NCI-H524 (cell line): ENCODE results near the gene AKT1.

Experiments used
- DNase-seq, 2 experiments: peaks; one replicate each; lab custom pipeline; 2025; lab: John Stamatoyannopoulos, UW

Gene AKT1

DNA sequence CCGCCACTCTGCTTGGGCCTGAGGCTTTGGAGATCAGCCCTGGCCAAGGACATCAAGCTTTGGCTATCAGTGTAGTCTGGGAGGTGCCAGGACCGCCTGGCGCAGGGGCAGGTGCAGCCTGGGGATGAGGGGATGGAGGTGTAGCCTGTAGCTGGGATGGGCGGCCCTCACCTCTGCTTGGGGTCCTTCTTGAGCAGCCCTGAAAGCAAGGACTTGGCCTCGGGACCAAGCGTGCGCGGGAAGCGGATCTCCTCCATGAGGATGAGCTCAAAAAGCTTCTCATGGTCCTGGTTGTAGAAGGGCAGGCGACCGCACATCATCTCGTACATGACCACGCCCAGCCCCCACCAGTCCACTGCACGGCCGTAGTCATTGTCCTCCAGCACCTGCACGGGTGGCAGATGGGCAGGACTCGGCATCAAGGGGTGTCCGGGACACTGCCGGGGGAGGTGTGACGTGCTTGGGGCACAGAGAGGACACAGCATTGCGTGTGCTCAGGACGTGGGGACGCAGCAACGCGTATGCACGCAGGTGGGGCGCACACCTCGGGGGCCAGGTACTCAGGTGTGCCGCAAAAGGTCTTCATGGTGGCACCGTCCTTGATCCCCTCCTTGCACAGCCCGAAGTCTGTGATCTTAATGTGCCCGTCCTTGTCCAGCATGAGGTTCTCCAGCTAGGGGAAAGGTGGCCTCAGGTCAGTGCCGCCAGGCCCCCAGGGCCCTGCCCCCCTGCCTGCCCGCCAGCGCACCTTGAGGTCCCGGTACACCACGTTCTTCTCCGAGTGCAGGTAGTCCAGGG is 22.6 kb downstream of the AKT1 start:
- DNase-seq, result no peak

DNA sequence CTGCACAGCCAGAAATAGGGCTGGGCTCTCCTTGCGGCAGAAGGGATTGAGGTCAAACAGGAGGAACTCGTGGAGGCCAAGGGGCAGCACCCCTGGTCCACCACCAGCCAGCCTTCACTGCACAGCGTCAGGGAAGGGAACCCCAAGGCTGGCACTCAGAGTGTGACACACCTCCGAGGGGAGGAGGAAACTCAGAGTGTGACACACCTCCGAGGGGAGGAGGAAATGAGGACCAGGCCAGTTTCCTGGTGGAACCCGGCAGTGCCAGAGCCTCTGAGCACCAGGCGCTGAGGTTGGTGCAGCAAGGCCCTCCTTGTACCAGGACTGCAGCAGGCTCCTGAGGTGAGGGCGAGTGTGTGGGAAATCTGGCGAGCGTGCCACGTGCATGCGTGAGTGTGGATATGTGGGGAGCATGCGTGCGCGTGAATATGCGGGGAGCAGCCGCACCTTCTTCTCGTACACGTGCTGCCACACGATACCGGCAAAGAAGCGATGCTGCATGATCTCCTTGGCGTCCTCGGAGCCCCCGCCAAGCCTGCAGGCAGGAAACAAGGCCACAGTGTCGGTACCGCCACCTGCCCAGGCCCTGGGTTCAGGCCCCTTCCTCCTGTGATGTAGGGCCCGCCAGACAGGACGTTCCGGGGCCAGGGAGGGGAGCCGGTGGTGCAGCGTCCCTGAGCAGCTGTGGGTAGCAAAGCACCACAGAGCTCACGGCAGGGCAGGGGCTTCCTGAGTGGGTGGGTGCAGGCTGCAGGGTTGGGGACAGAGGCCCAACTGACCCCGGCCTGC is 23.4 kb downstream of the AKT1 start:
- DNase-seq, result no peak

DNA sequence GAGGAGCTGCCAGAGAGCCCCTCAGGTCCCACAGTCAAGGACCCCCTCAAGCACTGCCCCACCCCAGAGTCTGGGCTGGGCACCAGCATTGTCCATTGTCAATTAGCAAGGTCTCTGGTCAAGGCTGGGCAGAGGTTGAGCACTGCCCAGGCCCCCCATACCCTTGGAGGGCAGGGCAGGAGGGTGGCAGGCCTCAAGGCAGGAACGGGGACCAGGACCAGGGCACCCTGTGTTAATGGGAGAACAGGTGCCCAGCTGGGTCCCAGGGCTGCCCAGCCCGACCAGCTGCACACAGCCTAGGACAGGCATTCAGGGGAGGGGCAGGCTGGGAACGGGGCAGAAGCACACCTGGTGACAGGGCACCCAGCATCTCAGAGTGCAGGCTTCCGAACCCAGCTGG is 24.2 kb downstream of the AKT1 start:
- DNase-seq, result no peak

DNA sequence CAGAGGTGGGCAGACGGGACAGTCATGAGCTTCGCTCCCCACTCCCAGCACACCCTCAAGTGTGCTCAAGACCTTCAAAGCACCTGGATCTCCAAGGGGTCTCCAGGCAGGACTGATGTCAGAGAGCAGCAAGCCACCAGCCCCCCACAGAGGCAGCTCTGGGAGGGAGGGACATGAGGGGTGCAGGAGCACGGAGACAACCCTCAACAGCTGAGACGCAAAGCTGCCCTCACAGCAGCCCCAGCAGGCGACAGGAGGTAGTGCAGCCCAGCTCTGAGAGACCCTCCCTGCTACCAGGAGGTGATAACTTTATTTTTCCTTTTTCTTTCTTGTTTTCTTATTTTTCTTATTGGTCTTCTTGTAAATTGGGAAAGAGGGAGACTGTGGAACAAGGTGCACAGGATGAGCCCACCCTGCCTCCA is 24.7 kb downstream of the AKT1 start:
- DNase-seq, result no peak

DNA sequence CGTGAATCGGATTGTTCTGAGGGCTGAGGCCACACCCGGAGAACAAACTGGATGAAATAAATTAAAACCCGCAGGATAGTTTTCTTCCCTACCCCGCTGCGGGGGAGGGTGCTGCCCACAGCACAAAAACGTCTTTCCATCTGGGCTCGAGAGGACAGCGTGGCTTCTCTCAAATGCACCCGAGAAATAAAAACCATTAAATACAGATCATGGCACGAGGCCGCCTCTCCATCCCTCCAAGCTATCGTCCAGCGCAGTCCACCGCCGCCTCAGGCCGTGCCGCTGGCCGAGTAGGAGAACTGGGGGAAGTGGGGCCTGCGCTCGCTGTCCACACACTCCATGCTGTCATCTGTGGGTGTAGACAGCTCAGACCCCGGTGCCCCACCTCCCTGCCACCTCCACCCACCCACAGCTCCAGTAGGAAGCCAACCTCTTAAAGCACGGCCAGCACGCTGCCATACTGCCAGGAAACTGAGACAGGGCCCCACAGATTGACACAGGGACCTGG is 25.4 kb downstream of the AKT1 start:
- no peak for DNase-seq

DNA sequence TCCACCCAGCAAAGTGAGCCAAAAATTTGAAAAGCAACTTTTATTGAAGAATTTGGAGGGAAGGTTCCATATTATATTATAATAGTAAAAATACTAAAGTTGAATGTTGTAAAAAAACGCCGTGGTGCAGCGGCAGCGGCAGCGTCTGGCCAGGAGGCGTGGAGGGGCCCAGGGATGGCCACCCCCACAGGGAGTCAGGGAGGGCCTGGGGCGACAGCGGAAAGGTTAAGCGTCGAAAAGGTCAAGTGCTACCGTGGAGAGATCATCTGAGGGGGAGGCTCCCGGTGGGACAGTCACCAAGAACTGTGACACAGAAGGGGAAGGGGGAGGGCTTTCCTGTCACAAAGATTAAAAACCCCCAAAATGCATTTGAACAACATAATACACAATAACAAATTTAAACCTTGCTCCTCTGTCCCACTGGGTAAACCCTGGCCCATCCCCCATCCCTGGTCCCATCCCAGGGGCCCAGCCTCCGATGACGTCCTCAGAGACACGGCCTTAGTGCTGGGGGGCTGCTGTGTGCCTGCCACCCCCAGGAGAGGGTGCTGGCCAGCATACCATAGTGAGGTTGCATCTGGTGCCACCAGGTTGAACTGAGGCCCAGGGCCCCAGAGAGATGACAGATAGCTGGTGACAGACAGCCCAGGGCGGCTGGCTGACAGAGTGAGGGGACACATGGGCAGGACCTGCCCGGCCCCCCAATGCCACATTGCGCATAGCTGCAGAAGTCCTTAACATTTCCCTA is 26.1 kb downstream of the AKT1 start:
- no peak for DNase-seq

DNA sequence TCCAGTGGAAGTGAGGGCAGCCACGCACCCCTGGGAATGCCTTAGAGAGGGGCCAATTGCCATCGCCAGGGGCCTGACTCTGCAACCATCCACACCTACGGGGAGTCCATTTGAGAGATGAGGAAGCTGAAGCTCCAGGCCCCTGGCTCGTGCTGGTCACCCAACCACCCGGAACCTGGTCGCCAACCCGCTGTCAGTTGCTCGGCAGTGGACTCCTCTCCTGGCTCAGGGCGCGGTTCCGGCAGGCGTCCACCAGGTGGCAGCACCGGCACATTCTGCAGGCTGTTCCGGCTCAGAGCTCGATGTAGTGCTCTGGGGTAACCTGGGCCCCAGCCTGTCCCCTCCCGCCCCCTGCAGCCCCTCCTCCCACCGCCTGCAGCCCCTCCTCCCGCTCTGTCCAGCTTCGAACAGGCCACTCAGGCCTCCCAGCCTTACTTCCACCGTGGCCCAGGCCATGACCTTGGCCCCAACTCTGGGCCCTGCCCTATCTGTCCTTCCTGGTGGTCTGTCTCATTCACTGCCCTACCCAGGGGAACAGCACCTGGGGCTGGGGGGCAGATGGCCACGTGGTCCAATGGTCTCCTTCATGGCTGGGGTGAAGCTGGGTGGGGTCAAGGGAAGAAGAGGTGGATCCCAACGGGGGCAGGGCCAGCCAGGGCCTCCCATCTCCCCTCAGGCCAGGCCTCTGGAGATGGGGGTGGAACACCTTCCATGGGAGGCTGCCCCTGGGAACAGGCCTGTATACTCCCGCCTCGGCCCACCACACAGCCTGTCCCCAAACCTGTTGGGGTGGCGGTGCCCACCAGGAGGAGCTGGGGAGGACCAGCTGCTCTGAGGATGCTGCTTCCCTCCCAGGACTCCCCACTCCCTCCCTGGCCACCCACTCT is 26.9 kb downstream of the AKT1 start:
- DNase-seq, result peak; percentile 55 to 81

DNA sequence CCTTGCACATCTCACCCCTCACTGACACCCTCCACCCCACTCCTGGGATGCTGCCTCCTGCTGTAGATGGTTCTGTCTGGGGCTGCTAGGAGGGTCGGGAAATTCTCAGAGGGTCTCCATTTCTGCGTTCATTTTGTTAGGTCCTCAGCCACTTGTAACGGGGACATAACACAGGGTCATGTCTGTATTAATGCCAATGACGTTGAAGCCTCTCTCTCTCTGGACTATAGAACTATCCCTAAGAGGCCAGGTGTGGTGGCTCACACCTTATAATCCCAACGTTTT is 28.0 kb downstream of the AKT1 start:
- DNase-seq, result no peak

DNA sequence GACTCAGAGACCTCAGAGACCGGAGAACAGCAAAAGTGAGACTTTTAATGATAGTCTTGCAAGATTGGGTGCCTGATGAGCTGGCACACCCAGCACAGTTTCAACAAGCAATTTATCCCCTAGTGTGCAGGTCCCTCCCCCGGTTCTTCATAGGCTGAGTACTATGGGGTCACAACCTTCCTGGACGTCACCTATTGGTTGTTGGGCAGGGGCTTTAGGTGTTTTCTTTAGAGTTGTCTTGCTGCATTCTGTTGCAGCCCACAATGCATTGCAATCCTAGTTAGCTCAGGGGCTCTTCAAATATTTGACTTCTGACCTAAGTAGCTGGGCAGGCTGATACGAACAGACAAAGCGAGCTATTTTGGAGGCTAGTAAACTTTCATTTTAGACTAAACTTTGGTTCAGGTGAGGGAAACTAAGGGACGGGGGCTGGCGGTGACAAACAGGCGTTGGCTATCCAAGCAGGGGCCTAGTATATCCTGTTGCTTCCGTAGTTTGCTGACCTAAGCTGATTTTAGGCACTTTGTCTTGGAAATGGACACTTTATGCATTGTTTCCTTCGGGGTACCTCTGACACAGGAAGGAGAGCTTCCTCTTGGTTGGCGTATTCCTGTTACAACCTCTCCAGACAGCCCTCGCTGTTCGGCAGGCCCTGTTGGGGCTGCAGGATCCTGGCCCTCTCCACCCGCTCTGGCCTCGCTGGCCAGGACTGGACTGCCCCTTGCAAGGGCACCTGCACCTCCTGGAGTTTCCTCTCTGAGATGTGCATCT is 28.5 kb downstream of the AKT1 start:
- no peak for DNase-seq

DNA sequence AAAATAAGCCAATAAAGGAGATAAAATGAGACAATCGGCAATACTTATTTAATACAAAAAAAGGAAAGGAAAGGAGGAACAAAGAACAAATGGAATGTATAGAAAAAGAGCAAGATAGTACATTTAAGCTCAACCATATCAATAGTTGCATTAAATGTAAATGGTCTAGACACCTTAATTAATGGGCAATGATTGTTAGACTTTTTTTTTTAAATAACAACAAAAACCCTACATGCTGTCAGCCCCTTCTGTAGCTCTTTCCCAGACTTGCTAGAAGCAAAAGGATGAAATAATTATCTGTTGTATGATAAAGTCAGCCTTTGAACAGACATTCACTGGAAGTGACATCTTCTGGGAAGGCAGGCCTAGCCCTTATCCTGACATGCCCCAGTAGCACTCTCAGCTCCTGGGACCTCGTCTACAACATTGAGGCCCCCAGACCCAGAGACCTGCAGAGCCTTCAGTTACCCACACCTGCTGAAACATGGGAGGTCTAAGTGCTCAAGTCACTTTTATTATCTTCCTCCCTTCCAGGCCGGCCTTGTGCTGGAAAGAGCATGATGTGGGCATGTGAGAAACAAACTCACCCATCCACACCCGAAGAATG is 29.2 kb downstream of the AKT1 start:
- no peak for DNase-seq

DNA sequence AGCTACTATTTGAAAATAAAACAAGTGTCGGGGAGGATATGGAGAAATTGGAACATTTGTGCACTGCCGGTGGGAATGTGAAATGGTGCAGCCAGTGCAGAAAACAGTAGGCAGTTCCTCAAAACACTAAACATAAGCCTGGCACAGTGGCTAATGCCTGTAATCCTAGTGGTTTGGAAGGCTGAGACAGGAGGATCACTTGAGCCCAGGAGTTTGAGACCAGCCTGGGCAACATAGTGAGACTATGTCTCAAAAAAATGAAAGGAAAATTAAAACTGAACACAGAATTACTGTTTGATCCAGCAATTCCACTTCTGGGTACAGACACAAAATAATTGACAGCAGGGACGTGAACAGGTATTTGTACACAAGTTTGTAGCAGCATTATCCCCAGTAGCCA is 30.0 kb downstream of the AKT1 start:
- DNase-seq, result no peak

DNA sequence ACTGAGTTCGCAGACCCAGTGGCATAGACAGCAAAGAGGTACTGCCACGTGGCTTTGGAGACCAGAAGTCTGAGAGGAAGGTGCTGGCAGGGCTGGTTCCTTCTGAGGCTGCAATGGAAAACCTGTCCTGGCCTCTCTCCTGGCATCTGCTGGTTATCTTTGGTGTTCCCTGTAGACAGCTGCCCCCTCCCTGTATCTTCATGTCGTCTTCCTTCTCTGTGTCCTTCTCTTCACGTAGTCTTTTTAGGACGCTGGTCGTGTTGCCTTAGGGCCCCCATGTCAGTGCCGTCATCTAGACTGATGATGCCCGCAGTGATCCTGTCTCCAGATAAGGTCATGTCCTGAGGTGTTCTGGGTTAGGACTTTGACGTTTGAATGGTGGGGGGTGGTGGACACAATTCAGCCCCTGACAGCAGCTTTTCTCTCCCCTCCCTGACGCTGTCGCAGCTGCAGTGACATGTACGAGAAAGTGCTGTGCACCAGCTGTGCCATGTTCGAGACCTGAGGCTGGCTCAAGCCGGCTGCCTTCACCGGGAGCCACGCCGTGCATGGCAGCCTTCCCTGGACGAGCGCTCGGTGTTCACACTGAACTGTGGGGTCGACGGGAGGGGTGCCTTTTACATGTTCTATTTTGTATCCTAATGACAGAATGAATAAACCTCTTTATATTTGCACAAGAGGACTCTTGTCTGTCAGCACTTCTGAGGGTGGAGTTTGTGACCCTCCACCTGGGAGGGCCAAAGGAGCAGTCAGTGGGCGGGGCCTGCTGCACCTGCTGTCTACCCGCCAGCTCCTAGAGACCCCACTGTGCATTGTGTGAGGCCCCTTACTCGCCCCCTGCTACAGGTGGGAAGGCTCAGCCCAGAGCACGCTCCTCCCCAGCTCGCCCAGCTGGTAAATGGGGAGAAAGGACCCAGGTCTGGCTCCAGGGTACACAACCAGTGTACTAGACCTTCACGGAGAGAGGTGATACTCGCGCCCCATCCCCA is 36.3 kb downstream of the AKT1 start:
- no peak for DNase-seq

DNA sequence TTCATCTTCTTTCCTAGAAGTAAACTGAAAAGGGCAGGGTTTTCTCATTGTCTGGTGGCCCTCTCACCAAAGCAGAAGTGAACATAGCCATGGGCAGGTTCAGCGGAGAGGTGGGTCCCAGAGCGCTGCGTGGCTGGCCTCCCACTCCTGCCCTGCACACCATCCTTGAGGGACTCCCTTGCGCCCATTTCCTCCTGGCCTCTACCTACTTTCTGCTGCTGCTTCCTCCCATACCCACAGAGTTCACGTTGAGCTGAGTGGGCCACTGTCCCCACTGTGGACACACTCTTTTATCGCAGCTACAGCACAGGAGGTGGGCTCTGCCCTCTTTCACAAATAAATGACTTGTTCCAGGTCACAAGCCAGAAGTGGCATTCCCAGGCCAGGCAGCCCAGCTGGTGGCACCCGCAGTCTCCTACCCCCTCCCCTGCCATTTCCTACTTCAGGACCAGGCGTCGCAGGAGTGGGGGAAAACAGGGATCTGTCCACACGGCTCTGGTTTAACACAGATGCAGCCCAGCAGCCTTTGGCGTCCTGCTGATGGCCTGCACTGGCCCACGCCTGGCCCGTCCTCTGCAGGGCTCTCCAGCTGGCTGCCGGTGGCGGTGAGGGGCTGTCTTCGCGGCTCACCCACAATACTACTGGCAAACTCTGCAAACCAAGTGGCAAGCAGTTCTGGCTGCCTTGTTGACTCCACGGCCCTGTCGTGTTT is 37.7 kb downstream of the AKT1 start:
- DNase-seq, result no peak

DNA sequence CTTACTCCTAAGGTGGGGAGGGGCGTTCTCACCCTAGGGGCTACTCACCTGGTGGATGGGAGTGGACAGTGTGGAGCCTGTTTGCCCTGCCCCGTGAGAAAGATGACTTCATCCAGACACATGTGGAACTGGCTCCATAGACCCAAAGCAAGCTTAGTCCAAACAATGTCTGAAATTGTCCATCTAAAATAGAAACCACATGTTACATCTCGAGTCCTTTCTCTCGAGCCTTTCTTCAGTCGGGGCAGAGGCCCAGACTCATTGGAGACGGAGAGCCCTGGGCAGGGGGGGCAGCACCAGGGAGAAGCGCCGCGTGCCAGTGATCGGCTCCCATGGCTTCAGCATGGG is 38.3 kb downstream of the AKT1 start:
- no peak for DNase-seq

DNA sequence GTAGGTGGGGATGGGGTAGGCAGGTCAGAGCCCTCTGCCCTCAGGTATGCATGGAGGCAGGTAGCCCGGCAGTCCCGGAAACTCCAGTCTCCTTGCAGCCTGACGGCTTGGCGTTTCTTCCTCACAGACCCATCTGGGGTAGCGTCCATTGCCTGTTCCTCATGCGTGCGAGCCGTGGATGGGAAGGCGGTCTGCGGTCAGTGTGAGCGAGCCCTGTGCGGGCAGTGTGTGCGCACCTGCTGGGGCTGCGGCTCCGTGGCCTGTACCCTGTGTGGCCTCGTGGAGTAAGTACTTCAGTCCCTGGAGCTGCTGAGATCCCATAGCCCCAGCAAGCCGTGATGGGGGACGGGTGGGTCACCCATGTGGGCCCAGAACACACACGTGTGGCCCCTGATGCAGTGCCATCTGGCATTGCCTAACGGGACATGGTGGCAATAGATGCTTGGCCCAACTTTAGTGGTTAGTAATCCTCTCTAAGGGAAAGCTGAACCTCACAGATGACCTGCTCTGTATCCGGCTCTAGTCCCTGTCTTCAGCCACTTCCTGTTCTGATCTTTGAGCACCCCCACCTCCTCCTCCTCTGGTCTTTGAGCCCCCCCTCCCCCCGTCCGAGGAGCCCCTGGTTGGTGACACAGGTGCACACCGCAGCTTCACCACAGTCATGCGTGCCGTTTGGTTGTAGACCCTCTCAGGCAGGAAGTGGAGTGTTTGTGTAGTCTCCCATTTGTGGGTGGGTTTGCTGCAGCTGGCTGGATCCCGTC is 38.9 kb downstream of the AKT1 start:
- DNase-seq, result no peak

DNA sequence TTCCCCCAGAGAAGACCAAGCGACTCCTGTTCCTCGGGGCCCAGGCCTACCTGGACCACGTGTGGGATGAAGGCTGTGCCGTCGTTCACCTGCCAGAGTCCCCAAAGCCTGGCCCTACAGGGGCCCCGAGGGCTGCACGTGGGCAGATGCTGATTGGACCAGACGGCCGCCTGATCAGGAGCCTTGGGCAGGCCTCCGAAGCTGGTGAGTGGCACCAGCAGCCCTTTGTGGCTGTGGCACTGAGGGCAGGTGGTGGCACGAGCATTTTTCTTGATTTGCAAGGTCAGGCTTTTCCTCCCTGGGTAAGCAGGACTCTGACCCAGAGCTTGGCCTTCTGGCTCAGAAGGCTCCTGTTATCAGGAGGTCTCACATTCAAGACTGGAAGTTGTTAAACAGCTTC is 39.9 kb downstream of the AKT1 start:
- DNase-seq, result no peak

DNA sequence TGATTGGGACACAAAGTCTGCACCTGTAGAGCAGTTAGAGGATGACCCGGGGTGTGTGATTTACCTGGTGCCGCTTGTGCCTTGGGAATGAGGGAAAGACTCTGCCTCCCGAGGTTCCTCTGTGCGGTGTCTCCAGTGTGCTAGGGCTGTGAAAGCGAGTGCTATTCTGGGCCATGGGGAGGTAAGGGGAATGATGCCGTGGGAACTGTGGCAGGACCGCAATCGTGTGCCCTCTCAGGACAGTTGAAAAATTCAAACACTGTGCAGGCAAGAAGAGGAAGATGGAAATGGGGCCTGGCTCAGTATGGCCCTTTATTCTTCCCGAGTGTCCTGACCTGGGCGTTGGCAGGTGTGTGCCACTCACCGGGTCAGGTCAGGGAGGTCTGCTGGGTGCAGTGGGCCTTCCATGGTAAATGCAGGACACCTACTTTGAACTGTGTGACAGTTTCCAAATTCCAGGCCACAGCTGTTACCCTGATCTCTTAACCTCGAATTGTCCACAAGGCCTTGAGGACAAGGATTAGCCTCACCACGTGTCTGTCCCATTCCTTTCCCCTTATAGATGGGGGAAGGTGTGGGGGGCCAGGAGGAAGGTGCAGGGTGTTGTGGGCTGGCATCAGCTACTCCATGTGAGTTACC is 41.2 kb downstream of the AKT1 start:
- DNase-seq, result no peak
